Lung (tissue), 12 donors: ENCODE measurements around the gene PHF21B. TPM values are rescaled to one million over a fixed set of nuclear protein-coding genes. Genes with fewer than 3 reads are reported as not detected.

Source experiments
- ATAC-seq: fragments of 200-7000 bp; cut with Tn5 transposase; one replicate; pipeline ENCODE4 v1.9.1; 2020; ENCODE audit warnings: moderate number of reproducible peaks; ENCODE audit not compliant: insufficient read depth, low FRiP score
- DNase-seq, 3 donors: peaks; one replicate each; pipeline ENCODE4 v3.0.0-alpha.2; 2013 to 2017
- H3K27ac ChIP-seq, 2 donors: one replicate each; pipeline ENCODE4 v1.5.1; 2013; ENCODE audit warnings: mild to moderate bottlenecking in 2 of 2, moderate library complexity in 2 of 2, control low read depth in 1 of 2, inconsistent platforms in 1 of 2, low read depth in 1 of 2, low read length in 1 of 2
- H3K27me3 ChIP-seq, 3 donors: one replicate each; pipeline ENCODE4 v1.5.1; 2013; ENCODE audit warnings: low read length in 2 of 3; ENCODE audit not compliant: control insufficient read depth in 3 of 3, insufficient read depth in 3 of 3
- H3K36me3 ChIP-seq, 4 donors: one replicate each; pipeline ENCODE4 v1.5.1; 2013; ENCODE audit warnings: low read length in 4 of 4, mild to moderate bottlenecking in 1 of 4, moderate library complexity in 1 of 4; ENCODE audit not compliant: control insufficient read depth in 4 of 4, insufficient read depth in 4 of 4
- H3K4me1 ChIP-seq, 5 donors: one replicate each; pipeline ENCODE4 v1.5.1; 2013; ENCODE audit warnings: low read length in 5 of 5, mild to moderate bottlenecking in 2 of 5, moderate library complexity in 1 of 5; ENCODE audit not compliant: control insufficient read depth in 5 of 5, insufficient read depth in 5 of 5
- H3K4me3 ChIP-seq: one replicate; pipeline ENCODE4 v1.5.1; 2013; ENCODE audit warnings: mild to moderate bottlenecking, control low read depth, moderate library complexity
- H3K9ac ChIP-seq, 2 donors: one replicate each; pipeline ENCODE4 v1.5.1; 2013; ENCODE audit warnings: low read length in 2 of 2, control low read depth in 1 of 2; ENCODE audit not compliant: insufficient read depth in 1 of 2
- H3K9me3 ChIP-seq, 4 donors: one replicate each; pipeline ENCODE4 v1.5.1; 2013; ENCODE audit warnings: low read length in 3 of 4, mild to moderate bottlenecking in 1 of 4, moderate library complexity in 1 of 4; ENCODE audit not compliant: control insufficient read depth in 4 of 4, insufficient read depth in 3 of 4
- CTCF ChIP-seq: IDR thresholded peaks from 2 replicates; pipeline ENCODE4 v1.5.1; 2012; ENCODE audit warnings: mild to moderate bottlenecking; ENCODE audit errors: control extremely low read depth, extremely low read depth
- WGBS, 2 donors: extraction: QIAGEN DNeasy Blood & Tissue Kit; methylation state at CpG; one replicate each; pipeline ENCODE4 v1.1.7; 2013; 5-methylcytosine and 5-hydroxymethylcytosine counted together
- polyA plus RNA-seq, 2 donors: library from polyadenylated mRNA; stranded (reverse); fragments of 200-250 nt; gene quantifications; one replicate each; pipeline ENCODE4 v1.2.1, GENCODE V29; 2013
- total RNA-seq, 2 donors: library from RNA; depleted of rRNA in 1 of 2; stranded (reverse); fragments of >200 nt in 1 of 2; gene quantifications; one replicate each; pipeline ENCODE4 v1.2.1, GENCODE V29; 2014 to 2021
- donor health status: control.
- donor health status: control.
- donor health status: Bipolar disorder and iron deficiency.
- donor health status: healthy.
- donor health status: DM: yes; HTN: yes; CAD: no.

The PHF21B gene
- total and polyA plus RNA-seq, 4 donors = 0.03 to 0.43 (median 0.26) TPM

GRCh38 chr22:44887941-44888366 is 121.9 kb downstream of the PHF21B start:
- Histone ChIP-seq H3K27ac (no peak overlapping the region), H3K9me3 (no peaks in the 10 kb centered on the region), H3K4me3 (no peak overlapping the region), H3K27me3 (no peaks in the 10 kb centered on the region), H3K36me3 (no peaks in the 10 kb centered on the region), H3K9ac (no peak overlapping the region), H3K4me1 (no peaks in the 10 kb centered on the region)
- ATAC-seq = no peak
- DNase-seq = no peak
- 87 to 88% methylated on average over 16 of the region's 16 CpGs for WGBS, 2 donors
- TF ChIP-seq CTCF = no peak

- H3K27me3 ChIP-seq = no peaks in the 10 kb centered on the region
- no peak overlapping the region for H3K27ac ChIP-seq
- no peaks in the 10 kb centered on the region for H3K9me3 ChIP-seq
- H3K9ac ChIP-seq = no peak overlapping the region
- WGBS, 2 donors = 86 to 91% methylated on average over 14 of the region's 14 CpGs
- H3K36me3 ChIP-seq = no peaks in the 10 kb centered on the region
- no peaks in the 10 kb centered on the region for H3K4me1 ChIP-seq
- DNase-seq (no peak), ATAC-seq (no peak)
- no peak overlapping the region for H3K4me3 ChIP-seq
- TF ChIP-seq CTCF = no peak
Observed at GRCh38 chr22:44885806-44886360, 123.9 kb downstream of the PHF21B start.

GRCh38 chr22:44884968-44885805 is 124.6 kb downstream of the PHF21B start:
- DNase-seq = no peak
- H3K36me3 ChIP-seq = no peaks in the 10 kb centered on the region

More at GRCh38 chr22:44884968-44885805, 124.6 kb downstream of the PHF21B start:
- Histone ChIP-seq H3K4me3 (no peak overlapping the region), H3K4me1 (no peaks in the 10 kb centered on the region), H3K27ac (no peak overlapping the region), H3K9me3 (no peaks in the 10 kb centered on the region), H3K27me3 (no peaks in the 10 kb centered on the region), H3K9ac (no peak overlapping the region)
- WGBS, 2 donors = 84 to 92% methylated on average over 18 of the region's 18 CpGs
- no peak for ATAC-seq
- TF ChIP-seq CTCF = no peak
